ENCODE data around the gene HMCES.

DNA sequence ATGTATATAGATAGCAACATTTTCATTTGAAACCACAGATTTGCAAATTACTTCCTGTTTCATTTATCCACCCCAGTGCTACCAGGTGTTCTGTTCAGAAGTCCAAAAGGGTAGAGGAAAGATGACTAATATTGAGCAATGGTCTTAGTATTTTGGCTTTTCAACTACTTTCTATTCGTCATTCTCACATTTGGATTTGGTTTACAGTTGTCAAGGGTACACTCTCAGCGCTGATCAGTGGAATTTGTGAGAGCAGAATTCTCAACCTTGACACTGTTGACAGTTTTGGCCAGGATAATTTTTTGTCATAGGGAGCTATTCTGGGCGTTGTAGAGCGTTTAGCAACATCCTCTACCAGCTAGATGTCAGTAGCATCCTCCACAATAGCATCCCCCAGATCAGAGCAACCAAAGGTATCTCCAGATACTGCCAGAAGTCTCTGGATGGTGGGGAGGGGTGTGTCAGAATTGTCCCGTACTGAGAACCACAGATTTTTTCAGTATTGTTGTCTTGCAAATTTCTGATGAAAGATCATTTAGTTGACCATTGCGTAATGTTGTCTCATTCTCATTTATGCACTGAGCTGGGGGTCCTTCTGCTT is 4.2 kb downstream of the HMCES start:
- no peak for TF ChIP-seq CTCF (IDR thresholded peaks at IDR 0.05)
- TF ChIP-seq POLR2A (IDR thresholded peaks at IDR 0.05): no peak
